ENCODE data around the gene TNIK.

DNA sequence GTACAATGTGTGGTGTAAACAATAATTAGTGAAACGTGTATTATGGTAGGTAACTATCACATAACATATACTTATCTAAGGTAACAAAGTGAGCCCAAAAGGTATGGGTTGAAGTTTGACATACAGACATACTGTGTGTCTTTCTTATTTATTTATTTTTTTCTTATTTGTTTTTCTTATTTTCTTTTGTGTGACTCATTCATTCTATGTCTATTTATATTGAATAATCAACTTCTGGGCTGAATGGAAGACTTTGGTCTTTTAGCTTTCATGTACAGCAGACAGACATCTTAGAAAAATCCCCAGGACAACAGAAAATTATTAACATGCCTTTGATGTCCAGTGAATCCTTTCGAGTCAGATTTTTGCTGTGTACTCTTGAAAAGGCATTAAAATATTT, 233.4 kb downstream of the TNIK start:
- TF ChIP-seq REST (IDR thresholded peaks at IDR 0.05; ENCODE audit: low read depth, low read length) (no peak), CTCF (IDR thresholded peaks at IDR 0.05 in 2 of 3, conservative IDR thresholded peaks at IDR 0.05 in 1 of 3; ENCODE audit: control insufficient read depth in 2 of 3, extremely low read depth in 1 of 3, insufficient read depth in 1 of 3, low read depth in 3 of 3, low read length in 3 of 3) (no peak), TAF1 (IDR thresholded peaks at IDR 0.05; ENCODE audit: borderline replicate concordance, low read depth, low read length) (no peak), NRF1 (conservative IDR thresholded peaks at IDR 0.05; ENCODE audit: low read depth, low read length) (no peak), NFIC (IDR thresholded peaks at IDR 0.05; ENCODE audit: low read depth, low read length) (no peak), POLR2A (IDR thresholded peaks at IDR 0.05; ENCODE audit: low read depth, low read length) (no peak), USF1 (IDR thresholded peaks at IDR 0.05; ENCODE audit: borderline replicate concordance, extremely low read length, insufficient read depth, low read depth, low read length) (no peak), HDGF (IDR thresholded peaks at IDR 0.05) (no peak), RAD21 (IDR thresholded peaks at IDR 0.05; ENCODE audit: insufficient read depth, low read depth, low read length) (no peak)
- TF ChIP-seq, protein P1, sequence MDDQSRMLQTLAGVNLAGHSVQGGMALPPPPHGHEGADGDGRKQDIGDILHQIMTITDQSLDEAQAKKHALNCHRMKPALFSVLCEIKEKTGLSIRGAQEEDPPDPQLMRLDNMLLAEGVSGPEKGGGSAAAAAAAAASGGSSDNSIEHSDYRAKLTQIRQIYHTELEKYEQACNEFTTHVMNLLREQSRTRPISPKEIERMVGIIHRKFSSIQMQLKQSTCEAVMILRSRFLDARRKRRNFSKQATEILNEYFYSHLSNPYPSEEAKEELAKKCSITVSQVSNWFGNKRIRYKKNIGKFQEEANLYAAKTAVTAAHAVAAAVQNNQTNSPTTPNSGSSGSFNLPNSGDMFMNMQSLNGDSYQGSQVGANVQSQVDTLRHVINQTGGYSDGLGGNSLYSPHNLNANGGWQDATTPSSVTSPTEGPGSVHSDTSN (IDR thresholded peaks at IDR 0.05; ENCODE audit: insufficient replicate concordance, low read depth, low read length) = no peak
- TF ChIP-seq, protein P2, sequence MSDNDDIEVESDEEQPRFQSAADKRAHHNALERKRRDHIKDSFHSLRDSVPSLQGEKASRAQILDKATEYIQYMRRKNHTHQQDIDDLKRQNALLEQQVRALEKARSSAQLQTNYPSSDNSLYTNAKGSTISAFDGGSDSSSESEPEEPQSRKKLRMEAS (IDR thresholded peaks at IDR 0.05; ENCODE audit: low read depth, low read length) = no peak

Data from GM12878 (cell line).